AG09319 (cell line): ENCODE data around the gene PLA2G5.

Experiments
- DNase-seq: peaks from one replicate; pipeline ENCODE4 v3.0.0-alpha.2; 2010; ENCODE audit warnings: low read depth; ENCODE audit errors: extremely low read depth
- TF ChIP-seq, protein P1 (sequence below): IDR thresholded peaks from 2 replicates; pipeline ENCODE4 v1.5.1; 2011; ENCODE audit warnings: low read depth, mild to moderate bottlenecking, inconsistent platforms, low read length, moderate library complexity

Gene PLA2G5

DNA sequence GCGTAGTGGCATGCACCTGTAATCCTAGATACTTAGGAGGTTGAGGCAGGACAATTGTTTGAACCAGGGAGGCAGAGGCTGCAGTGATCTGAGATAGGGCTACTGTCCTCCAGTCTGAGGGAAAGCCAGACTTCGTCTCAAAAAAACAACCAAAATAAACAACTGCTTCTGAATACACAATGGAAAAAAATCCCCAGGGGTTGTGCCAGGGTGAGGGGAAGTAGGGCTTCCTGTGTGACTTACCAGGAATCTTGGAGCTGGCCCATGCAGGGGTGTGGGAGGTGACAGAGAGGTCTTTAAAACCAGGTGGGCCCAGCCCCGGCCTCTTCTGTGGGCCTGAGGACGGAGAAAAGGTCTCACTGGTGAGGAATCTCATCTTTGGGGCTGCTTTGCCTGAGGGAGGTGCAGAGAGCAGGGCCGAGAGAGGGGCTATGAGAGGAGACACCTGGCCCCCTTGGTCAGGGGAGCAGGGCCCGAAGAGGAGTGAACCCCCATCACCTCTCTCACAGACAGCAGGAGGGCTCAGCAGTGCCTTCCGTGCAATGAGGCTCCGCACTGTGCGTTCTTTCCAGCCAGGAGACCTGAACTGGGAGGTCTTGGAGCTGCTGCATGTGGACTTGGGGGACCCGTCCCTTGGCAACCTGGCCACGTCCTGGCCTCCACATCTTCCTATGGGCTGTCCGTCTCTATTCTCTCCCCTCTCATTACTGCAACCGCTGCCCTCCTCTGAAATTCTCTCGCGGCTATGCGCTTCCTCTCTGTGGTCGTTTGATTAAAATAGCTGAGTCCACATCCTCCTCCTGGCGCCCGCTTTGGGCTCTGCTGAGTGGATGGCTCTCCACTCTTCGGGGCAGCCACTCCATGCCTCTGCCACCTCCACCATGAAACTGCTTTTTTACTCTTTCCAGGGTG lies 10.7 kb downstream of the PLA2G5 start:
- TF ChIP-seq, protein P1, sequence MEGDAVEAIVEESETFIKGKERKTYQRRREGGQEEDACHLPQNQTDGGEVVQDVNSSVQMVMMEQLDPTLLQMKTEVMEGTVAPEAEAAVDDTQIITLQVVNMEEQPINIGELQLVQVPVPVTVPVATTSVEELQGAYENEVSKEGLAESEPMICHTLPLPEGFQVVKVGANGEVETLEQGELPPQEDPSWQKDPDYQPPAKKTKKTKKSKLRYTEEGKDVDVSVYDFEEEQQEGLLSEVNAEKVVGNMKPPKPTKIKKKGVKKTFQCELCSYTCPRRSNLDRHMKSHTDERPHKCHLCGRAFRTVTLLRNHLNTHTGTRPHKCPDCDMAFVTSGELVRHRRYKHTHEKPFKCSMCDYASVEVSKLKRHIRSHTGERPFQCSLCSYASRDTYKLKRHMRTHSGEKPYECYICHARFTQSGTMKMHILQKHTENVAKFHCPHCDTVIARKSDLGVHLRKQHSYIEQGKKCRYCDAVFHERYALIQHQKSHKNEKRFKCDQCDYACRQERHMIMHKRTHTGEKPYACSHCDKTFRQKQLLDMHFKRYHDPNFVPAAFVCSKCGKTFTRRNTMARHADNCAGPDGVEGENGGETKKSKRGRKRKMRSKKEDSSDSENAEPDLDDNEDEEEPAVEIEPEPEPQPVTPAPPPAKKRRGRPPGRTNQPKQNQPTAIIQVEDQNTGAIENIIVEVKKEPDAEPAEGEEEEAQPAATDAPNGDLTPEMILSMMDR: no peak
- DNase-seq: no peak

DNA sequence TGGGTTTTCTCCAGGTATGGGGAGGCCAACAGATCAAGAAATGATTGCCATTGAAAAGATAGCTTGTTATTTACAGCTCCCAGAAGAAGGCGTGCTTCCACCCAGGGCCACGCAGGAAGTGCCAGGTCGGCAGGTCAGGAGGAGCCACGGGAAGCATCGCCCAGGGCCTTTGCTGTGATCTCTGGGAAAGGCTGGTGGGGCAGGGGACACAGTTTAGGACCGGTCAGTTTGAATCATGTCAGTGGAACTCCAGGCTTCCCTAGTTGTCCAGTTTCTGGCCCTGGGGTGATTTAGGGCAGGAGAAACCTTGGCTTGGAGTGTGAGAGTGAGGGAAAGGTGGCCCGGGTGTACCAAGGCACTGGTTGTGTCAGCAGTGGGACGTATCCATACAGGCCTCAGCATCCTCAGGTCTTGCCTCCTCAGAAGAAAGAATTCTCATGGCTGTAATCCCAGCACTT lies 11.4 kb downstream of the PLA2G5 start:
- TF ChIP-seq, protein P1: no peak
- DNase-seq: no peak

DNA sequence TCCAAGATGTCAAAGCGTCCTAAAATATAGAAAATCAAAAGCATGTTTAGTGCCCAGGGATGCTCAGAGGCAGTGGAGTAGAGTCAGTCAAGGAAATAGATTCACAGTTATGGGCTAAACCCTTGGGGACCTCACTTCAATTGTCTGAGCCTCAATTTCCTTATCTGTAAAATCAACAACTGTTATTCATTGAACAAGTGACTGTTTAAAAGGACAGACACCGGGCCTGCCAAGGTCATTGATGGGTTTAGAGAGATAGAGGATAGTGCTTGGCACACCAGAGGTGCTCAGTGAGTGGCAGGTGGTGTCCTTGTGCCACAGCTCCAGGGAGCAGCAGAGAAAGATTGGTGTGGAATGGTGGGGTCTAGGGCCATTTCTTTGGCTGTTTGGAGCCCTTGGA lies 12.8 kb downstream of the PLA2G5 start:
- TF ChIP-seq, protein P1: no peak
- DNase-seq: no peak

DNA sequence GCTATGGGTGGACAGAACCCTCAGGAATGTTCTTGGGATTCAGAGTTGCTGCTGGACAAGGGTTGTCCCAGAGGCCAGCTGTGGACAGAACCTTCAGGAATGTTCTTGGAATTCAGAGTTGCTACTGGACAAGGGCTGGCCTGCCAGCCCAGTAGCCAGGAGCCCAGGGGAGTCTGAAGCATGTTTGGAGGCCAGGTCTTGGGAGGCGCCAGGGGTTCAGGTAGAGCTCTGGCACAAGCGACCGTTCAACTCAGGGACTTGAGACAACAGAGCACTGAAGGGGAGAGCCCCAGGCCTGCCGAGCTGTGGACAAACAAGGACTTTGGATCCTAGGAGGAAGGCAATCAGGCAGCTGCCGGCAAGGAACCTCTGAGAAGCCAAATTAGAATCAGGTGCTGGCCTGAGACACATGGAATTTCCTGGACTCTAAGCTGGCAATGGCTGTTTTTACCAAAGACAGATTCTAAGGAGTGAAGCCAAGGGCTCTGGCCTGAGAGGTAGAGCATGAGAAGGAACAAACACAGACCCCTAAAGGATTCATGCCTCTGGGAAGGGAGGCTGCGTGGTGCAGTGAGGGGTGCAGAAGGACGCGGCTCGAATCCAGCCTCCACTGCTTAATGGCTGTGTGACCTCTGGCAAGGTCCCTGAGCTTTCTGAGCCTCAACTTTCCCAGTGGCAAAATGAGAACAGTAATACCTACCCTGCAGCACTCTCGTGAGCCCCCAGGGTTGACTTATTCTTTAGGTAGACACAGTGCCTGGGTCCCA lies 13.4 kb downstream of the PLA2G5 start:
- TF ChIP-seq, protein P1: no peak
- DNase-seq: no peak

DNA sequence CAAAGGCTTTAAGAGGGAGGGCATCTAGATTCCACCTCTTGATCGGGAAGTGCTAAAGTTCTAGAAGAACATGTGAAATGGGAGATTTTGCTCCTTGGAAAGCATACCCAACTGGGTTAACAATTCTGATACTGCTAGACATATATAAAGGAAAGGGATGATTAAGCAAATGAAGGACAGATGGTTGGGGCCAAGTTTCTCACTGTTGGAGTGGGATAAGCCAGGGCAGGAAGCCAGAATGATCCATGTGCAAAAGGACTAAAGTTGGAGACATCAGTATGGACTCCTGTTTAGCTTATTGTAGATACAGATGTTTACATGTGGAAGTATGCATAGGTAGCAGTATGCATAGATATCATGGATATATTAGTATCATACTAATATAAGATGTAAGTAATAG lies 16.8 kb downstream of the PLA2G5 start:
- DNase-seq: no peak
- TF ChIP-seq, protein P1: no peak

DNA sequence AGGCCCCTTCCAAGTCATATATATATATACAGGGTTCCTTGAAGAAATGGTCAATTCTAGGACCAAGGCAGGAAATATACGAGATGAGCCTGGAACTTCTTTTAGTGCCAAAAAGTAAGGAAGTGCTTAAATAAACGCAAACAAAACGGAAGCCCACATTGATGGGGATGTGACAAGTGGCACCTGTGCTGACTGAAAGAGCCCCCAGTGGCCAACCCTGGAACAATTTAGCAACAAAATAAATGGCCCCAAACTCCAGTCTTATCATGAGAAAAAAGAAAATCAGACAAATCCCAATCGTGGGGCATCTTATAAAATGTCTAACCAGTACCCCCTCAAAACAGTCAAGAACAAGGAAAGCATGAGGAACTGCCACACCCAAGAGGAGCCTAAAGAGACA lies 17.7 kb downstream of the PLA2G5 start:
- TF ChIP-seq, protein P1: no peak
- no peak for DNase-seq

DNA sequence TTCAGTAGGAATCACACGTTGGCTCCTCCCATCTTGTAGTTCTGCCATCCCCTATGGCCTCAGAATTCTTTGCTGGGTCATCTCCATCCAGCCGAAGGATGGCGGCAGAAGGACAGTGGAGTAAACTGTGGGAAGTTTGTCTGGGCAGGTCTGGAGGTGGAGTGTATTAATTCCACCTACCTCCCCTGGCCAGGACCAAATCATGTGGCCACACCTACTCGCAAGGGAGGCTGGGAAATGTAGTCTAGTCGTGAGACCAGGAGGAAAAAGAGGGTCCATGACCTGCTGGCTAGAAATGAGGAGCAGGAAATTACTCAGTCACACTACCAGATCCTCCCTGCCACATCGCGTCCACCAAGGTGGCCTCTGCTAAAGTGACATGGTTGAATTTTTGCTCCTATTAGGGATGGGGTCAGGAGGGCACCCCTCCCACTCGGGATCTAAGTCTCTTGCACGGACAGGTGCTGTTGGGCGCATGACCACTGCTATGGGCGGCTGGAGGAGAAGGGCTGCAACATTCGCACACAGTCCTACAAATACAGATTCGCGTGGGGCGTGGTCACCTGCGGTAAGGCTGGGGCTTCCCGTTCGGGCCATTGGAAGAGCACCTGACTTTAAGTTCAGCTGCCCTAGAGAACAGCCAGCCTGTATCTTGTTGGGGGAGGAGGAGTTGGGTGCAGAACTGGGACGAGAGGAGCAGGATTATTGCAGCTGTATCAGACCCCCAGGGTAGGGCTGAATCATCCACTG lies 19.5 kb downstream of the PLA2G5 start:
- DNase-seq: no peak
- TF ChIP-seq, protein P1: no peak
